Upper lobe of left lung (tissue), 6 donors: ENCODE measurements around the gene ESYT1. TPM values are rescaled to one million over a fixed set of nuclear protein-coding genes. Genes with fewer than 3 reads are reported as not detected.

Source experiments
- ATAC-seq, 2 donors: fragments of 200-7000 bp; cut with Tn5 transposase; one replicate each; pipeline ENCODE4 v1.9.1; 2022; ENCODE audit warnings: mild to moderate bottlenecking in 2 of 2, moderate library complexity in 2 of 2; ENCODE audit not compliant: low FRiP score in 2 of 2
- DNase-seq, 2 donors: peaks; one replicate each; pipeline ENCODE4 v3.0.0-alpha.2; 2019 to 2020
- H3K27ac ChIP-seq, 4 donors: fragments of 200-600 bp; sonication (generic); one replicate each; pipeline ENCODE4 v1.5.1; 2016 to 2019
- H3K27me3 ChIP-seq, 4 donors: fragments of 200-600 bp; sonication (generic); one replicate each; pipeline ENCODE4 v1.5.1; 2017 to 2019
- H3K36me3 ChIP-seq, 4 donors: fragments of 200-600 bp; sonication (generic); one replicate each; pipeline ENCODE4 v1.5.1; 2016 to 2019
- H3K4me1 ChIP-seq, 4 donors: fragments of 200-600 bp; sonication (generic); one replicate each; pipeline ENCODE4 v1.5.1; 2018 to 2019
- H3K4me3 ChIP-seq, 4 donors: fragments of 200-600 bp; sonication (generic); one replicate each; pipeline ENCODE4 v1.5.1; 2017 to 2019; ENCODE audit warnings: mild to moderate bottlenecking in 2 of 4, moderate library complexity in 1 of 4
- H3K9me3 ChIP-seq, 4 donors: fragments of 200-600 bp; sonication (generic); one replicate each; pipeline ENCODE4 v1.5.1; 2018 to 2019
- EP300 ChIP-seq, 4 donors: sonication (generic); formaldehyde crosslinking; IDR thresholded peaks; one replicate each; pipeline ENCODE4 v1.5.1; 2017; ENCODE audit warnings: antibody characterized with exemption in 4 of 4, control low read depth in 2 of 4
- POLR2A ChIP-seq, 4 donors: fragments of 450-650 bp; IDR thresholded peaks; one replicate each; pipeline ENCODE4 v1.5.1; 2016 to 2017; ENCODE audit warnings: antibody characterized with exemption in 4 of 4, mild to moderate bottlenecking in 2 of 4
- POLR2AphosphoS5 ChIP-seq, 2 donors: sonication (generic); formaldehyde crosslinking; IDR thresholded peaks; one replicate each; pipeline ENCODE4 v1.5.1; 2017; ENCODE audit warnings: antibody characterized with exemption in 2 of 2
- WGBS, 2 donors: methylation state at CpG; one replicate each; pipeline ENCODE4 v1.1.5; 2017 to 2018; 5-methylcytosine and 5-hydroxymethylcytosine counted together
- total RNA-seq, 6 donors: library from RNA; depleted of rRNA in 4 of 6; stranded (reverse); fragments of >200 nt in 4 of 6; gene quantifications; one replicate each; pipeline versions ENCODE4 v1.1.0 to v1.2.1, GENCODE V29; 2016 to 2021
- TF ChIP-seq, protein P1 (sequence below), 6 experiments: fragments of 450-650 bp in 4 of 6; fragments of 200-600 bp in 2 of 6; sonication (generic) in 2 of 6; IDR thresholded peaks; one replicate each; pipeline ENCODE4 v1.5.1; 2016 to 2019; ENCODE audit warnings: antibody characterized with exemption in 6 of 6
- donor health status: DM: no; HTN: no; CAD: no; lungs with moderate emphysema.
- donor health status: DM: no; HTN: yes; CAD: no; lungs with severe emphysema.

ESYT1 gene
- total RNA-seq, 6 donors from 2014 or later = 73.9 to 132 (median 112) TPM

DNA sequence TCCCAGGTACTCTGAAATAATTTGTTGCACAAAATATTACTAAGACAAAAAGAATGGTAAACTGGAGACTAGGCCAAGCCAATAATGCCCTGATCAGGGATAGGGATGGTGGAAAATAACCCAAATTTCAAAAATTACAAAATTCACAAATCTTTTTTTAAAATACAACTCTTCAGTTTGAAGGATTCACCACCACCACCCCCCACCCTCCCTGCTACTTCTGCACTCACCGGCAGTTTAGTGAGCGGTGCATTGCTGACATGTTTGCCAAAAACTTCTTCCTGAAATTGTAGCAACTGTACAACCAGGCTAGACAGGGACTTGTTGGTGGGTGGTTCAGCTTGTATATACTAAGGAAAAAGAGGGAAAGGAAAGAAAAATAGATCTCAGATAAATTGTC is 58.9 kb downstream of the ESYT1 start:
- 41 to 46% methylated on average over 2 of the region's 2 CpGs for WGBS, 2 donors
- Histone ChIP-seq H3K27me3 (no peaks in the 10 kb centered on the region), H3K4me3 (no peak overlapping the region), H3K9me3 (no peaks in the 10 kb centered on the region), H3K4me1 (peaks cover 16 to 31% (median 23%) of the 10 kb centered on the region in 4 donors), H3K36me3 (peaks cover 16 to 45% (median 38%) of the 10 kb centered on the region in 4 donors), H3K27ac (peak overlapping the region in 1 of 4 donors; percentile 90)
- TF ChIP-seq, protein P1, sequence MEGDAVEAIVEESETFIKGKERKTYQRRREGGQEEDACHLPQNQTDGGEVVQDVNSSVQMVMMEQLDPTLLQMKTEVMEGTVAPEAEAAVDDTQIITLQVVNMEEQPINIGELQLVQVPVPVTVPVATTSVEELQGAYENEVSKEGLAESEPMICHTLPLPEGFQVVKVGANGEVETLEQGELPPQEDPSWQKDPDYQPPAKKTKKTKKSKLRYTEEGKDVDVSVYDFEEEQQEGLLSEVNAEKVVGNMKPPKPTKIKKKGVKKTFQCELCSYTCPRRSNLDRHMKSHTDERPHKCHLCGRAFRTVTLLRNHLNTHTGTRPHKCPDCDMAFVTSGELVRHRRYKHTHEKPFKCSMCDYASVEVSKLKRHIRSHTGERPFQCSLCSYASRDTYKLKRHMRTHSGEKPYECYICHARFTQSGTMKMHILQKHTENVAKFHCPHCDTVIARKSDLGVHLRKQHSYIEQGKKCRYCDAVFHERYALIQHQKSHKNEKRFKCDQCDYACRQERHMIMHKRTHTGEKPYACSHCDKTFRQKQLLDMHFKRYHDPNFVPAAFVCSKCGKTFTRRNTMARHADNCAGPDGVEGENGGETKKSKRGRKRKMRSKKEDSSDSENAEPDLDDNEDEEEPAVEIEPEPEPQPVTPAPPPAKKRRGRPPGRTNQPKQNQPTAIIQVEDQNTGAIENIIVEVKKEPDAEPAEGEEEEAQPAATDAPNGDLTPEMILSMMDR (IDR thresholded peaks at IDR 0.05) = no peak
- no peak for TF ChIP-seq POLR2AphosphoS5 (IDR thresholded peaks at IDR 0.05)
- no peak for TF ChIP-seq POLR2A (IDR thresholded peaks at IDR 0.05)
- no peak for TF ChIP-seq EP300 (IDR thresholded peaks at IDR 0.05)
- ATAC-seq (no peak), DNase-seq (no peak)

DNA sequence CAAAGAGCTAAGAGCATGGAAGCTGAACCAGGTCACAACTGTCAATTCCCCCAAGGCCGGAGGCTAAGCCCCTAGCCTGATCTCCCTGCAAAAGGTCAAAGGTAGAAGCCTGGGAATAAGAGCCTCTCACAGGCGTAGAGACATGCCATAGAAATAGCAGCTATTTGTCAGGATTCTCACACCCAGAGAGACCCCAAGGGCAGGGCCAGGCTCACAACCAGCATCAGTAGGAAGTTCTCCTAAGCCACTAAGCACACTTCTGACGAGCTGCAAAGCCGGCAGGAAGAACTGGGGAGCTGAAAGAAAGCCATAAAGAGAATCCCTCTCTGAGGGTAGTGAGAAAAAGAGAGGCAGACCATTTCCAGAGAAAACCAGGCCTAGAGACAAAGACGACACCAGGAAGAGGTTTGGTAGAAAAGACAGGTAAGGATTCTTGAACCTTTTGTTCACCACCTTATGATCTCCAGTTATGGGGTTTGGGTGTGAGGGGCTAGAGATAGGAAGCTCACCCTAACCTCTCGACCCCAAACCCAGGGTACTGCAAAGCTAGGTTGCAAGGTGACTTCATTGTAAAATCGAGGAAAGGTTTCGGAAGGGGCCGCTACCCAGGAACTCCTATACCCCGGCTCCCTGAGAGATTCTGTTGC is 60.2 kb downstream of the ESYT1 start:
- Histone ChIP-seq H3K9me3 (no peaks in the 10 kb centered on the region), H3K4me1 (peaks cover 17 to 31% (median 24%) of the 10 kb centered on the region in 4 donors), H3K4me3 (peak overlapping the region; percentile 86 to 98 (median 94)), H3K27ac (peak overlapping the region; percentile 85 to 93 (median 90)), H3K27me3 (no peaks in the 10 kb centered on the region), H3K36me3 (peaks cover 13 to 33% (median 28%) of the 10 kb centered on the region in 4 donors)
- WGBS, 2 donors = 10% methylated on average over 10 of the region's 10 CpGs
- DNase-seq (no peak), ATAC-seq (no peak)
- TF ChIP-seq, protein P1 (IDR thresholded peaks at IDR 0.05) = no peak
- TF ChIP-seq POLR2AphosphoS5 (IDR thresholded peaks at IDR 0.05) (no peak), POLR2A (IDR thresholded peaks at IDR 0.05) (no peak), EP300 (IDR thresholded peaks at IDR 0.05) (no peak)

DNA sequence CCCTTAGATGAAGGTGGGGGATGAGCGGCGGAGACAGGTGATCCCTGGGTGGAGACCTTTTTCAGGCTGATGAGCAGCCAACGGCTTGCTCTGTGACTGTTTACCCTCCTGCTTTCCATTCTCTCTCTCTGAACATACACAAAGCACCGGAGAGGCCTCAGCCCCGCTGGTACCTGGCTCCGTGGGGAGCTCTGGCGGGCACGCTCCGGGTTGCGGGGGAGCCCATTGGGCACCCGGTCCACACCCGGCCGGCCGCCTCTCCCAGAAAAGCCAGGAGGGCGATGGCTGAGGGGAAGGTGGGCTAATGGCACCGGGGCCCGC is 60.7 kb downstream of the ESYT1 start:
- TF ChIP-seq, protein P1 (IDR thresholded peaks at IDR 0.05) = no peak
- TF ChIP-seq POLR2AphosphoS5 (IDR thresholded peaks at IDR 0.05) (no peak), EP300 (IDR thresholded peaks at IDR 0.05) (no peak), POLR2A (IDR thresholded peaks at IDR 0.05) (no peak)
- H3K4me3 ChIP-seq = peak overlapping the region; percentile 86 to 98 (median 94)
- H3K9me3 ChIP-seq = no peaks in the 10 kb centered on the region
- peaks cover 19 to 31% (median 24%) of the 10 kb centered on the region in 4 donors for H3K4me1 ChIP-seq
- no peak for DNase-seq
- H3K36me3 ChIP-seq = peaks cover 12 to 28% (median 25%) of the 10 kb centered on the region in 4 donors
- peak overlapping the region; percentile 85 to 93 (median 90) for H3K27ac ChIP-seq
- no peak for ATAC-seq
- WGBS, 2 donors = 2 to 4% methylated on average over 15 to 17 of the region's 17 CpGs
- H3K27me3 ChIP-seq = no peaks in the 10 kb centered on the region

DNA sequence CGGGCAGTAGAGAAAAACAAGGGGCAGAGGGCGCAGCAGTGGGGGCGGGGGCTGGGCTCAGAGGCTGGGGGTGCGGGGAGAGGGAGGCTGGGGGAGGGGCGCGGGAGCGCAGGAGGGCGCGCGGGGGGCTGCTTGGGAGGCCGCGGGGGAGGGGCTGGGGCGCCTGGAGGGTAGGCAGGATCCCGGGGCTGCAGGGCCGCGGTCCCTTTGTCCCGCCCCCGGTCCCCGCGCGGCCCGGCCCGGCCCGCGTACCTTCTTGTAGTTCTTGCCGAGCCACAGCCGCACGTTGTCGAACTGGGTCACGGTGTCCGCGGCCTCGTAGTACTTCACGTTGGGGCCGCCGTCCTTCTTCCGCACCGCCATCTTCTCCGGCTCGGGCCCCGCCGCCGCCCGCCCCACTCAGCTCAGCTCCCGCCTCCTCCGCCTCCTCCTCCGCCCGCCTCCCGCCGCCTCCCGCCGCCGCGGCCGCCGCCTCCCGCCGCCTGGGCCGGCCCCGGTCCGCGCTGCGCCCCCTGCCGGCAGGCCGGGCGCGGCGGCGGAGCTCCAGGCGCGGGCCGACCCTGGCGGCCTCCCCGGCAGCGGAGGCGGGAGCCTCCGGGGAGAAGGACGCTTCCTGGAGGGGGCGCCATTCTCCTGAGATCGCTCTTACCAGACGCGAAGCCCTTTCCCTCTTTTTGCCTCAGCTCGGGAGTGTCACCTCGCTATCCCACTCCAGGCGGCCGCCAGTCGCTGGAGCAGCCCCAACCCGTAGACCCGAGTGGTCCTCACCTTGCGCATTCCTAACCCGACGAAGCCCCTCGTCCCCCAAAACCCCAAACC is 61.2 kb downstream of the ESYT1 start, which contains the start of gene SMARCC2:
Gene SMARCC2 (minus strand): TSS at position 385 of the 819 bp plus-strand sequence. CDS start 22 bp downstream, at position 363.
- peak; percentile 93 to 97 for DNase-seq
- 1% methylated on average over 17 to 43 of the region's 93 CpGs for WGBS, 2 donors
- peak; percentile 94 for ATAC-seq

More for the DNA sequence above, 61.2 kb downstream of the ESYT1 start, which contains the start of gene SMARCC2:
- Histone ChIP-seq H3K27ac (peak within 1 kb of the TSS; percentile 90 to 97 (median 92)), H3K9me3 (no peaks in the 10 kb centered on the region), H3K4me3 (peak within 1 kb of the TSS; percentile 86 to 98 (median 94)), H3K36me3 (peaks cover 6 to 23% (median 19%) of the 10 kb centered on the region in 4 donors), H3K4me1 (peaks cover 19 to 31% (median 24%) of the 10 kb centered on the region in 4 donors), H3K27me3 (no peaks in the 10 kb centered on the region)
- TF ChIP-seq POLR2AphosphoS5 (IDR thresholded peaks at IDR 0.05) (peak; percentile 14 to 25), POLR2A (IDR thresholded peaks at IDR 0.05) (peak in 2 of 4 donors; percentile 21 to 66), EP300 (IDR thresholded peaks at IDR 0.05) (no peak)
- TF ChIP-seq, protein P1 (IDR thresholded peaks at IDR 0.05) = peak; percentile 88 to 96 (median 95)
